GM21381 (cell line): Measurements from ENCODE around the gene POFUT1.
"Not testable (repeated sequence)": the region's sequence is repeated elsewhere in the genome, so short reads cannot be mapped to it uniquely, and the experiment has no call there.

Source experiments
- ATAC-seq: cut with Tn5 transposase; IDR thresholded peaks from one replicate; pipeline ENCODE4 v1.9.1; 2021; ENCODE audit warnings: mild to moderate bottlenecking, moderate library complexity; ENCODE audit not compliant: unreplicated experiment

The POFUT1 gene

DNA sequence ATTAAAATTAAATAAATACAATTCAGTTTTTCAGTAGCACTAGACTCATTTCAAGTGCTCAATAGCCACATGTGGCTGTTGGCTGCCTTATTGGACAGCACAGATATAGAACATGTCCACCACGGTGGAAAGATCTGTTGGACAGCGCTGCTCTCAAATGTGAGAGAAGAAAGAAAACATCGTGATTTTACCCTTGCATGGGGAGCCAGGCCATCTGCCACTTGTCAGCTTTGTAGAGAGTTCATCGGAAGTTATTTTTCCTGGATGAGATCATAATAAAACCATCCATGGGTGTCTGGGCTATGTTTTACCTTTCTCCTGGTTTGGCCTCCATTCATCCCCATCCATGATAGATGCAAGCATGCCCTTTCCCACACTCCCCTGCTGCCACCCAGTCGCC is 63.9 kb downstream of the POFUT1 start:
- ATAC-seq, result no peak

DNA sequence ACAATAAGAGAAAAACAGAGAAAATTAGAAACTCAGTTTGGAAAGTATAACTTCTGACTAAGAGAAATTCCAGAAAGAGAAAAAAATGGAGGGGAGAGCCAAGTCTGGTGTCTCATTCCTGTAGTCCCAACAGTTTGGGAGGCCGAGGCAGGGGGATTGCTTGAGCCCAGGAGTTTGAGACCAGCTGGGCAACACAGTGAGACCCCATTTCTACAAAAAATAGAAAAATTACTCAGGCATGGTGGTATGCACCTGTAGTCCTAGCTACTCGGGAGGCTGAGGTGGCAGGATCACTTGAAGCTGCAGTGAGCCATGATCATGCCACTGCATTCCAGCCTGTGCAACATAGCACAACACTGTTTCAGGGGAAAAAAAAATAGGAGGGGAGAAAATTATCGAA is 66.7 kb downstream of the POFUT1 start:
- no peak for ATAC-seq

GRCh38 chr20:32275163-32275562 is 67.5 kb downstream of the POFUT1 start:
- not testable (repeated sequence) for ATAC-seq

- peak; percentile 74 for ATAC-seq
Measured at GRCh38 chr20:32277361-32278198, 69.9 kb downstream of the POFUT1 start, which contains the start of gene KIF3B. Gene KIF3B (plus strand): TSS chr20:32277651. CDS start chr20:32309778, 32,127 bp downstream.

DNA sequence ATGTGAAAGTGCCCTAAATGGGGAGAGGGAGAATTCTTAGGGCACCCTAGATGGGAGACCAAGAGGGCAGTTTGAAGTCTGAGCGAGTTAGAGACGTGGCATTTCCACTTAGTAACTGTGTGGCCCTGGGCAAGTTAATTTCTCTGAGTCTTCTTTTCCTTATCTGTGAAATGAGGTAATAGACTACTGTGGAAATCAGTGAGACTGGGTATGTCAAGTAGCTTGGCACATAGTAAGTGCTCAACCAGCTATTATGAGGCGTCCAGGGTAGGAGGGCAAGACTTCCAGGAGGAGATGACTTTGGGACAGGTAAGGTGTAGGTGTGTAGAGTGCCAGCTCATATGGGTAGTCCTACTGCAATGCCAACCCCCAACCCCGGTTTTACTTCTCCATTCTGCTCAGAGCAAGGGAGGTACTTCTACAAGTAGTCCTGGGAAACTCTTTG is 70.5 kb downstream of the POFUT1 start:
- peak; percentile 68 for ATAC-seq

GRCh38 chr20:32281711-32282110 is 74.0 kb downstream of the POFUT1 start:
- no peak for ATAC-seq

DNA sequence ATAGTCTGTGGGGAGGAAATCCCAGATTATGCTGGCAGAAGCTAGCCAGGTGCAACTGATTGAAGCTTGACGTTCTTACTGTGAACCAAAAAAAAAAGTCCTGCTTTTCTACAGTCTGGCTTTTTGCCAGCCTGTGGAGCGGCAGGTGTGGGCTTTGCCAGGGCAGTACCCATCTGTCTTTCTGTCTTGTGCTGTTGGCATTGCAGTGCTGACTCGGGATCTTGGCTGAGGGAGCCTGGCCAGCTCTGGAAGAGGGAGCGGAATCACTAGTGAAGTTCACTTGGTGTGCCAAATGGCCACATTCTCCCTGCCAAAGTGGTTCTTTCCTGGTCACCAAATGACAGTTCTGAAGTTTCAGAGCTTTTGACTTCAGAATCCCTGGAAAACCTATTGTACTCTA is 74.8 kb downstream of the POFUT1 start:
- no peak for ATAC-seq

DNA sequence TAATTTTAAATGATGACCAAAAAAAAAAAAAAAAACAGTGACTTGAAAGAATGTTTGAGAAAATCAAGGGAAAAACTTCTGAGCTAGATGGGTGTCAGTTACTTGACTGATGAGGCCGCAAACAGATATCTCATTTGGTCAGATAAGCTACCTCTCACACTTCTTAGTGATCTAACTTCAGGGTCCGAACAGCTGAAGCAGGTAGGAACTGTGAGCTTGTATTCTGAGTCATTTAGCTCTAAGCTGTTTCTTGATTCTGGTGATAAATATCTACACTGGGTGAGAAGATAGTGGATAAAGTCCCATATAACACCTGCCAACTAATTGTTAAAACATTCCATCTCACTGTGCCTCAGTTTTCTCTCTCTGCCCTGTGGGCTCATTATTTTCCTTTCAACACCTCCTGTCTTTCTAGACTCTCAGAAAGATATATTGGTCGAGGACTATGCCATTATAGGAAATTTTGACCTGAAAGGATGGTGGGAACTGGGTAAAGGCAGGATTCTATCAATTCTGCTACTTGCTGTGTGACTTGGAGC is 77.5 kb downstream of the POFUT1 start:
- ATAC-seq, result no peak

DNA sequence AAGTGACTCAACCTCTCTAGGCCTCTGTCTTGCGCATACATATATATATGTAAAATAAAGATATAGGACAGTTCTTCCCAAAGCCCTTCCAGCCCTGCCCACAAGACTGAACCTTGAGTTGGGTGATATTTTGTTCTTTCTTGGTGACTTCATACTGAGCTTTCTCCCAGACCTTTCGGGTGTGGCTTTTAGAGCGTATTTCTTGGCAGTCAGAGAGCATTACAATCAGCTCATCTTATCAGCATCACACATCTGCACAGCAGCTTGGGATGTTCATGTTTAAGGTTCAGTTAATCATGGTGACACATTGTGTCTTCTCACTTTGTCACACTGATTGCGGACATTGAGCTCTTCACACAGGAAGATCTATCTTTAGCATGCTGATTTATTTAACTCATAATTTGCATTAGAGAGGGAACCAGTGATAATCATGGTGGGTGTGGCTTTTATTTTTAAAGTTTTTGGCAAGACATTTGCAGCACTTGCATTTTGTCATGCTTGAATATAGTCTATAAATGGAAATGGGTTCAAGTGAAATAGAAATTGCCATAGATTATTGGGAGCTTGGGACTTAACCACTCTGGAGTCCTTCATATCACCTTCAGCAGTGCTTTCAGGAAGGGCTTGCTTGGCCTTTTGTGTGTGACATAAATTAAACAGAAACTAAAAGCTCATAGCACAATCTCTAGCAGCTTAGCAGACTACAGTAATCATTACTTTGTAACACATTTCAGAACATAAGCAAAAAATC is 78.1 kb downstream of the POFUT1 start:
- ATAC-seq, result peak; percentile 58

- no peak for ATAC-seq
Measured at GRCh38 chr20:32287231-32287638, 79.6 kb downstream of the POFUT1 start.
